HepG2 (cell line): ENCODE measurements around the gene GGPS1. TPM values are rescaled to one million over a fixed set of nuclear protein-coding genes. Genes with fewer than 3 reads are reported as not detected.

ENCODE experiments used
- CHD4 ChIP-seq: fragments of 200-600 bp; sonication (generic); IDR thresholded peaks from 2 replicates; pipeline ENCODE4 v1.7.0; 2017; ENCODE audit warnings: mild to moderate bottlenecking, low read length, borderline replicate concordance
- DMAP1 ChIP-seq: IDR thresholded peaks from 2 replicates; pipeline ENCODE4 v1.6.1; 2016
- EZH2 ChIP-seq: conservative IDR thresholded peaks from 2 replicates; pipeline ENCODE4 v1.6.1; 2012; ENCODE audit warnings: mild to moderate bottlenecking, low read depth, low read length, moderate library complexity
- FOXA1 ChIP-seq, 2 experiments: fragments of 450-650 bp in 1 of 2; sonication (generic) in 1 of 2; formaldehyde crosslinking in 1 of 2; IDR thresholded peaks; 2 replicates each; pipeline versions ENCODE4 v1.4.0 to v1.6.1; 2016 to 2020; ENCODE audit warnings: missing genetic modification reagents in 1 of 2
- HOXA3 ChIP-seq: sonication (generic); formaldehyde crosslinking; IDR thresholded peaks from 2 replicates; pipeline ENCODE4 v1.5.0; 2020; ENCODE audit warnings: missing genetic modification reagents
- KDM1A ChIP-seq: IDR thresholded peaks from 2 replicates; pipeline ENCODE4 v1.6.1; 2016; ENCODE audit warnings: missing compliant biosample characterization
- MATR3 ChIP-seq: sonication (generic); formaldehyde crosslinking; IDR thresholded peaks from 2 replicates; pipeline ENCODE4 v1.4.0; 2020; ENCODE audit warnings: missing genetic modification reagents
- MXI1 ChIP-seq: IDR thresholded peaks from 3 replicates; pipeline ENCODE4 v1.6.1; 2012; ENCODE audit warnings: low read depth, low read length, inconsistent platforms, borderline replicate concordance
- NFKBIZ ChIP-seq: IDR thresholded peaks from 2 replicates; pipeline ENCODE4 v1.6.1; 2018; ENCODE audit warnings: missing genetic modification reagents, missing compliant biosample characterization
- NPAS2 ChIP-seq: sonication (generic); formaldehyde crosslinking; IDR thresholded peaks from 2 replicates; pipeline ENCODE4 v1.8.0; 2022; ENCODE audit warnings: mild to moderate bottlenecking, missing genetic modification reagents, borderline replicate concordance
- PHF21A ChIP-seq: sonication (generic); formaldehyde crosslinking; IDR thresholded peaks from 2 replicates; pipeline ENCODE4 v1.5.0; 2020; ENCODE audit warnings: mild to moderate bottlenecking, missing genetic modification reagents
- POGZ ChIP-seq: sonication (generic); formaldehyde crosslinking; IDR thresholded peaks from 2 replicates; pipeline ENCODE4 v1.4.0; 2020; ENCODE audit warnings: mild to moderate bottlenecking, missing genetic modification reagents
- RFX5 ChIP-seq: IDR thresholded peaks from 2 replicates; pipeline ENCODE4 v1.6.1; 2011; ENCODE audit warnings: low read depth, low read length, improper control_type of control experiment
- SAP130 ChIP-seq: IDR thresholded peaks from 2 replicates; pipeline ENCODE4 v1.6.1; 2016; ENCODE audit warnings: low read depth
- SMAD1 ChIP-seq: sonication (generic); formaldehyde crosslinking; IDR thresholded peaks from 2 replicates; pipeline ENCODE4 v1.4.0; 2020; ENCODE audit warnings: missing genetic modification reagents, low read depth, mild to moderate bottlenecking, borderline replicate concordance
- SNAI1 ChIP-seq: sonication (generic); formaldehyde crosslinking; IDR thresholded peaks from 2 replicates; pipeline ENCODE4 v1.5.0; 2020; ENCODE audit warnings: mild to moderate bottlenecking, missing genetic modification reagents, borderline replicate concordance
- SP2 ChIP-seq: sonication (generic); formaldehyde crosslinking; IDR thresholded peaks from 2 replicates; pipeline ENCODE4 v1.5.1; 2020; ENCODE audit warnings: mild to moderate bottlenecking, missing genetic modification reagents
- SRSF9 ChIP-seq: fragments of 200-400 bp; formaldehyde crosslinking; IDR thresholded peaks from 2 replicates; pipeline ENCODE4 v1.6.1; 2018; ENCODE audit warnings: borderline replicate concordance, mild to moderate bottlenecking, low read depth, low read length; ENCODE audit not compliant: insufficient read depth, poor library complexity, severe bottlenecking
- SUZ12 ChIP-seq: fragments of 150-350 bp; IDR thresholded peaks from 2 replicates; pipeline ENCODE4 v1.6.1; 2014; ENCODE audit warnings: low read depth, low read length
- ZBTB21 ChIP-seq: sonication (generic); formaldehyde crosslinking; IDR thresholded peaks from 2 replicates; pipeline ENCODE4 v1.4.0; 2020; ENCODE audit warnings: missing genetic modification reagents
- ZIK1 ChIP-seq: sonication (generic); formaldehyde crosslinking; IDR thresholded peaks from 2 replicates; pipeline ENCODE4 v1.5.0; 2020; ENCODE audit warnings: mild to moderate bottlenecking, low read depth, missing genetic modification reagents, borderline replicate concordance
- ZNF572 ChIP-seq: sonication (generic); formaldehyde crosslinking; IDR thresholded peaks from 2 replicates; pipeline ENCODE4 v1.5.1; 2020; ENCODE audit warnings: mild to moderate bottlenecking, missing genetic modification reagents
- ZNF670 ChIP-seq: sonication (generic); formaldehyde crosslinking; IDR thresholded peaks from 2 replicates; pipeline ENCODE4 v1.8.0; 2022; ENCODE audit warnings: mild to moderate bottlenecking, missing genetic modification reagents, borderline replicate concordance
- ZNF746 ChIP-seq: sonication (generic); formaldehyde crosslinking; IDR thresholded peaks from 2 replicates; pipeline ENCODE4 v1.8.0; 2022; ENCODE audit warnings: mild to moderate bottlenecking, missing genetic modification reagents
- ZNF788 ChIP-seq: sonication (generic); formaldehyde crosslinking; IDR thresholded peaks from 2 replicates; pipeline ENCODE4 v1.5.0; 2020; ENCODE audit warnings: mild to moderate bottlenecking, missing genetic modification reagents, borderline replicate concordance
- ZNF841 ChIP-seq: sonication (generic); formaldehyde crosslinking; IDR thresholded peaks from 2 replicates; pipeline ENCODE4 v1.8.1; 2023; ENCODE audit warnings: missing genetic modification reagents, borderline replicate concordance
- ZSCAN22 ChIP-seq: sonication (generic); formaldehyde crosslinking; IDR thresholded peaks from 2 replicates; pipeline ENCODE4 v1.4.0; 2020; ENCODE audit warnings: mild to moderate bottlenecking, missing genetic modification reagents
- polyA plus RNA-seq, 8 experiments: library from polyadenylated mRNA; depleted of rRNA in 3 of 8; stranded (reverse) in 7 of 8; unstranded in 1 of 8; fragments of >200 nt; fragmentation: Illumina TruSeq in 4 of 8; extraction: Trizol in 4 of 8; gene quantifications; 2 replicates each; pipeline versions ENCODE4 v1.2.1 to v1.2.3, GENCODE V29; 2011 to 2016; ENCODE audit warnings: low read depth in 4 of 8, missing spikeins in 1 of 8, mixed read lengths in 1 of 8; ENCODE audit not compliant: insufficient read depth in 1 of 8
- total RNA-seq, 5 experiments: library from RNA; depleted of rRNA; stranded (reverse); fragments of >200 nt; fragmentation: Illumina TruSeq; extraction: Trizol; gene quantifications; 2 replicates each; pipeline ENCODE4 v1.2.3, GENCODE V29; 2016; ENCODE audit warnings: low read depth in 1 of 5
- TF ChIP-seq, protein P1 (sequence below): sonication (generic); formaldehyde crosslinking; conservative IDR thresholded peaks from 2 replicates; pipeline ENCODE4 v1.8.0; 2022; ENCODE audit warnings: low read depth, missing genetic modification reagents
- TF ChIP-seq, protein P2 (sequence below): sonication (generic); formaldehyde crosslinking; IDR thresholded peaks from 2 replicates; pipeline ENCODE4 v1.4.0; 2020; ENCODE audit warnings: missing genetic modification reagents; ENCODE audit errors: not compliant biosample characterization
- TF ChIP-seq, protein P3 (sequence below): IDR thresholded peaks from 2 replicates; pipeline ENCODE4 v1.6.1; 2016; ENCODE audit warnings: missing genetic modification reagents, missing compliant biosample characterization

GGPS1 gene
- total and polyA plus RNA-seq, 2 of the 13 experiments (the other 11 are each of a cell fraction or from before 2014, with no cell fraction given): 28.8 to 42.6 TPM

DNA sequence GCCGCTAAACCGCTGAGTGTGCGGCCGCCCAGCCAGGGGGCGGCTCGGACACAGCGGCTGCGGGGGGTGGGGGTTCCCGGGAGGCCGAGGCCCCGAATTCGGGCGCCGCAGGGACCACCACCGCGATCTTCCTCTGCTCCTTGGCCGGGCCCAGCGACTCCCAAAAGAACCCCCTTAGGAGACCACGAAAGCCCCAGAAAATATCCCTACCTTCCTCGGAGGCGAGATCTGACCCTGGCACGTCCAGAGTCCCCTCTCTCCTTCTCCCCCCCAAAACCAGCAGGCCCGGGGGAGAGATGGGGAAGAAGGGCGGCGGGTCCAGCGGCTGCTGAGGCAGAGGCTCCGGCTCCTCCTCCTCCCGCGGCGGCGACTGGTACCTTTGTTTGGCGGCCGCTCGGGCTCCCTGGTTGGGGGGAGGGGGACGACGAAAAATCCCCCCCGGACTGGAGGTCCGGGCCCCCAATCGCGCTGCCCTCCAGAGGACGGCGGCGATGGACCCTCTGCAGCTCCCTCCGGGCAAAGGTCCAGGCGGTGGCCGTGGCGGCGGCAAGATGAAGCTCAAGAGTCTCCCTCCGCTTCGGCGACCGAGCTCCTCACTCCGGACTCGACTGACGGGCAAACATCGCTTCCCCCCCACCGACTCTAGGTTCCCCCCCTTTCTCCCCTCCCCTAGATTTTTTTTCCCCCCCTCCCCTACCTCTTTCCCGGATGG, 655 bp upstream of the GGPS1 start, which contains the start of gene ARID4B (continued):
- TF ChIP-seq, protein P1, sequence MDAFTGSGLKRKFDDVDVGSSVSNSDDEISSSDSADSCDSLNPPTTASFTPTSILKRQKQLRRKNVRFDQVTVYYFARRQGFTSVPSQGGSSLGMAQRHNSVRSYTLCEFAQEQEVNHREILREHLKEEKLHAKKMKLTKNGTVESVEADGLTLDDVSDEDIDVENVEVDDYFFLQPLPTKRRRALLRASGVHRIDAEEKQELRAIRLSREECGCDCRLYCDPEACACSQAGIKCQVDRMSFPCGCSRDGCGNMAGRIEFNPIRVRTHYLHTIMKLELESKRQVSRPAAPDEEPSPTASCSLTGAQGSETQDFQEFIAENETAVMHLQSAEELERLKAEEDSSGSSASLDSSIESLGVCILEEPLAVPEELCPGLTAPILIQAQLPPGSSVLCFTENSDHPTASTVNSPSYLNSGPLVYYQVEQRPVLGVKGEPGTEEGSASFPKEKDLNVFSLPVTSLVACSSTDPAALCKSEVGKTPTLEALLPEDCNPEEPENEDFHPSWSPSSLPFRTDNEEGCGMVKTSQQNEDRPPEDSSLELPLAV: no peak
- TF ChIP-seq SRSF9 (no peak), RFX5 (no peak), SMAD1 (CRISPR knock-in tag) (no peak), ZNF841 (CRISPR knock-in tag) (no peak), CHD4 (no peak), POGZ (no peak), ZSCAN22 (CRISPR knock-in tag) (no peak), MXI1 (no peak), NFKBIZ (CRISPR knock-in tag) (0 out of 2 replicates have a peak, but pooled peaks have one; percentile 26), SP2 (CRISPR knock-in tag) (no peak), DMAP1 (CRISPR knock-in tag) (no peak), ZNF670 (CRISPR knock-in tag) (no peak), SNAI1 (CRISPR knock-in tag) (0 out of 2 replicates have a peak, but pooled peaks have one; percentile 1), SAP130 (CRISPR knock-in tag) (peak; percentile 79), ZNF572 (CRISPR knock-in tag) (no peak), KDM1A (CRISPR knock-in tag) (no peak), HOXA3 (CRISPR knock-in tag) (no peak), ZIK1 (CRISPR knock-in tag) (0 out of 2 replicates have a peak, but pooled peaks have one; percentile 6), SUZ12 (no peak), FOXA1 (IDR thresholded peaks at IDR 0.05) (no peak), FOXA1 (CRISPR knock-in tag; IDR thresholded peaks at IDR 0.05) (no peak; the same call in 1 of the 2 replicates), EZH2 (no peak), ZNF746 (CRISPR knock-in tag) (peak; percentile 81), ZBTB21 (no peak), NPAS2 (CRISPR knock-in tag) (no peak), ZNF788 (CRISPR knock-in tag) (no peak), PHF21A (CRISPR knock-in tag) (no peak), MATR3 (no peak)
- TF ChIP-seq, protein P2, sequence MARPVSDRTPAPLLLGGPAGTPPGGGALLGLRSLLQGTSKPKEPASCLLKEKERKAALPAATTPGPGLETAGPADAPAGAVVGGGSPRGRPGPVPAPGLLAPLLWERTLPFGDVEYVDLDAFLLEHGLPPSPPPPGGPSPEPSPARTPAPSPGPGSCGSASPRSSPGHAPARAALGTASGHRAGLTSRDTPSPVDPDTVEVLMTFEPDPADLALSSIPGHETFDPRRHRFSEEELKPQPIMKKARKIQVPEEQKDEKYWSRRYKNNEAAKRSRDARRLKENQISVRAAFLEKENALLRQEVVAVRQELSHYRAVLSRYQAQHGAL (CRISPR knock-in tag): no peak
- TF ChIP-seq, protein P3, sequence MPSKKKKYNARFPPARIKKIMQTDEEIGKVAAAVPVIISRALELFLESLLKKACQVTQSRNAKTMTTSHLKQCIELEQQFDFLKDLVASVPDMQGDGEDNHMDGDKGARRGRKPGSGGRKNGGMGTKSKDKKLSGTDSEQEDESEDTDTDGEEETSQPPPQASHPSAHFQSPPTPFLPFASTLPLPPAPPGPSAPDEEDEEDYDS: no peak
